Measurements from ENCODE around the gene ERH.

DNA sequence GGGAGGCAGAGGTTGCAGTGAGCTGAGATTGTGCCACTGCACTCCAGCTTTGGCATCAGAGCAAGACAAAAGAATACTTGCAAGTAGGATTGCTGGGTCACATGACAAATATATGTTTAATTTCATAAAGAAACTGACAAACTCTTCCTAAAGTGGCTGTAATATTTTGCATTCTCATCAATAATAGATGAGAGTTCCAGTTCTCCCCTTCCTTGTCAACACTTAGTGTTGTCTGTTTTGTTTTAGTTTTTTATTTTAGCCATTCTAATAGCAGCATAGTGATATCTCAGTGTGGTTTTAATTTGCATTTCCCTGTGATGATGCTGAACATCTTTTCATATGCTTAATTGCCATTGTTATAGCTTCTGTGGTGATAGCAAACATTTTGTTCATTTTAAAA, 31.5 kb upstream of the ERH start:
- TF ChIP-seq FOXK2 (IDR thresholded peaks at IDR 0.05) (no peak), SP1 (IDR thresholded peaks at IDR 0.05) (no peak), LEF1 (IDR thresholded peaks at IDR 0.05; ENCODE audit: borderline replicate concordance) (no peak), FOXM1 (IDR thresholded peaks at IDR 0.05; ENCODE audit: borderline replicate concordance) (no peak), FOXA1 (IDR thresholded peaks at IDR 0.05) (no peak), HDGF (IDR thresholded peaks at IDR 0.05; ENCODE audit: borderline replicate concordance) (no peak), ARNT (IDR thresholded peaks at IDR 0.05) (no peak), ELF4 (IDR thresholded peaks at IDR 0.05) (no peak)

Data from HEK293T (cell line).